HepG2 (cell line): ENCODE measurements around the gene NGRN. TPM values are rescaled to one million over a fixed set of nuclear protein-coding genes. Genes with fewer than 3 reads are reported as not detected.

Experiments used
- CAMTA2 ChIP-seq: sonication (generic); formaldehyde crosslinking; IDR thresholded peaks from 2 replicates; pipeline ENCODE4 v1.4.0; 2020; ENCODE audit warnings: mild to moderate bottlenecking, missing genetic modification reagents, borderline replicate concordance
- GATAD2A ChIP-seq: IDR thresholded peaks from 2 replicates; pipeline ENCODE4 v1.6.1; 2016
- HCFC1 ChIP-seq: fragments of 150-350 bp; IDR thresholded peaks from 2 replicates; pipeline ENCODE4 v1.6.1; 2014; ENCODE audit warnings: low read depth, low read length
- HNRNPL ChIP-seq: fragments of 200-400 bp; formaldehyde crosslinking; IDR thresholded peaks from 2 replicates; pipeline ENCODE4 v1.6.1; 2017; ENCODE audit warnings: mild to moderate bottlenecking, low read depth, low read length
- MEF2D ChIP-seq: sonication (generic); formaldehyde crosslinking; IDR thresholded peaks from 2 replicates; pipeline ENCODE4 v1.5.1; 2020; ENCODE audit warnings: mild to moderate bottlenecking, missing genetic modification reagents
- MEIS1 ChIP-seq: sonication (generic); formaldehyde crosslinking; IDR thresholded peaks from 2 replicates; pipeline ENCODE4 v1.9.0; 2021; ENCODE audit warnings: mild to moderate bottlenecking, missing genetic modification reagents, moderate library complexity, borderline replicate concordance
- RNF2 ChIP-seq: fragments of 450-650 bp; conservative IDR thresholded peaks from 2 replicates; pipeline ENCODE4 v1.6.1; 2016; ENCODE audit warnings: low read depth
- SMC3 ChIP-seq: IDR thresholded peaks from 2 replicates; pipeline ENCODE4 v1.6.1; 2011; ENCODE audit warnings: low read length, improper control_type of control experiment
- TGIF2 ChIP-seq: IDR thresholded peaks from 2 replicates; pipeline ENCODE4 v1.6.1; 2016; ENCODE audit warnings: control low read depth, missing compliant biosample characterization
- ZFP36 ChIP-seq: fragments of 150-350 bp; IDR thresholded peaks from 2 replicates; pipeline ENCODE4 v1.6.1; 2018; ENCODE audit warnings: borderline replicate concordance, low read length, low read depth; ENCODE audit not compliant: partially characterized antibody
- ZNF263 ChIP-seq: sonication (generic); formaldehyde crosslinking; IDR thresholded peaks from 2 replicates; pipeline ENCODE4 v1.4.0; 2020; ENCODE audit warnings: missing genetic modification reagents
- ZNF44 ChIP-seq: sonication (generic); formaldehyde crosslinking; IDR thresholded peaks from 2 replicates; pipeline ENCODE4 v1.5.1; 2020; ENCODE audit warnings: mild to moderate bottlenecking, missing genetic modification reagents
- ZNF747 ChIP-seq: sonication (generic); formaldehyde crosslinking; IDR thresholded peaks from 2 replicates; pipeline ENCODE4 v1.8.1; 2023; ENCODE audit warnings: missing genetic modification reagents, mild to moderate bottlenecking, borderline replicate concordance
- polyA plus RNA-seq, 8 experiments: library from polyadenylated mRNA; depleted of rRNA in 3 of 8; stranded (reverse) in 7 of 8; unstranded in 1 of 8; fragments of >200 nt; fragmentation: Illumina TruSeq in 4 of 8; extraction: Trizol in 4 of 8; gene quantifications; 2 replicates each; pipeline versions ENCODE4 v1.2.1 to v1.2.3, GENCODE V29; 2011 to 2016; ENCODE audit warnings: low read depth in 4 of 8, missing spikeins in 1 of 8, mixed read lengths in 1 of 8; ENCODE audit not compliant: insufficient read depth in 1 of 8
- total RNA-seq, 5 experiments: library from RNA; depleted of rRNA; stranded (reverse); fragments of >200 nt; fragmentation: Illumina TruSeq; extraction: Trizol; gene quantifications; 2 replicates each; pipeline ENCODE4 v1.2.3, GENCODE V29; 2016; ENCODE audit warnings: low read depth in 1 of 5
- TF ChIP-seq, protein P1 (sequence below): sonication (generic); formaldehyde crosslinking; IDR thresholded peaks from 2 replicates; pipeline ENCODE4 v1.4.0; 2020; ENCODE audit warnings: missing genetic modification reagents, borderline replicate concordance
- TF ChIP-seq, protein P2 (sequence below): sonication (generic); formaldehyde crosslinking; IDR thresholded peaks from 2 replicates; pipeline ENCODE4 v1.8.1; 2022; ENCODE audit warnings: low read depth, mild to moderate bottlenecking, missing genetic modification reagents
- TF ChIP-seq, protein P3 (sequence below): sonication (generic); formaldehyde crosslinking; IDR thresholded peaks from 2 replicates; pipeline ENCODE4 v1.8.0; 2022; ENCODE audit warnings: missing genetic modification reagents, mild to moderate bottlenecking, inconsistent platforms, borderline replicate concordance
- TF ChIP-seq, protein P4 (sequence below): sonication (generic); formaldehyde crosslinking; IDR thresholded peaks from 2 replicates; pipeline ENCODE4 v1.4.0; 2020; ENCODE audit warnings: missing genetic modification reagents, borderline replicate concordance
- TF ChIP-seq, protein P5 (sequence below): sonication (generic); formaldehyde crosslinking; IDR thresholded peaks from 2 replicates; pipeline ENCODE4 v1.5.0; 2020; ENCODE audit warnings: missing genetic modification reagents, mild to moderate bottlenecking, borderline replicate concordance

The NGRN gene
- total and polyA plus RNA-seq, 2 of the 13 experiments (the other 11 are each of a cell fraction or from before 2014, with no cell fraction given): 39.8 to 63.7 TPM

DNA sequence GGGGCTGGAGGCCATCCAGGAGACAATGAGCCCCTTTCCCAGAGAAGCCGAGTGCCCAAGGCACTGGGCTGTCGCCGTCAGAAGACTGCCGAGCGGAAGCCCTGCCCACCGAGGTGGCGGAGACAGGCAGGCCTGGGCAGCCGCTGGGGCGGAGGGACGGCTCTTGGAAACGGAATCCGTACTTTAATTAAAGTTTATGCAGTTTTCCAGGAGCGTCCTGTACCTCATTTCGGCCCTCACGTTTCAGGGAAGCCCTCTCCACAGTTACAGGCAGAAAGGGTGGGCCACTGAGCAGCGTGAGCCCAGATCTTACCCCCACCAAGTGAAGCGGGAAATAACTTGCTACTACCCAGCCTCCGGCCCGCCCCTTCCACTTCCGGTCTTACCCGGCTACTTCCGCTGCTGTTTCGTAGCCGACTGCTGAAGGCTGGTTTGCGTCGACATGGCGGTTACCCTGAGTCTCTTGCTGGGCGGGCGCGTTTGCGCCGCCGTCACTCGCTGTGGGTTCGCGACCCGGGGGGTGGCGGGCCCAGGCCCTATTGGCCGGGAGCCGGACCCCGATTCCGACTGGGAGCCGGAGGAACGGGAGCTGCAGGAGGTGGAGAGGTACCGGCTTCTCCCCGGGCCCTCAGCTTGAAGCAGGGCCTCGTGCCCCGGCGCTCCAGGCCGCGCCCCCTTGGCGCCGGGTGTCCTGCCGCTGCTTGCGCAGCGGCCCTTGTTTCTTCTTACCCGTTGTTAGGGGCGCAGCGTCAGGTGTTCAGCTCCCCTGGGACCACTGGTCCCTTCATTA lies at the start of gene NGRN (continued):
- TF ChIP-seq, protein P1, sequence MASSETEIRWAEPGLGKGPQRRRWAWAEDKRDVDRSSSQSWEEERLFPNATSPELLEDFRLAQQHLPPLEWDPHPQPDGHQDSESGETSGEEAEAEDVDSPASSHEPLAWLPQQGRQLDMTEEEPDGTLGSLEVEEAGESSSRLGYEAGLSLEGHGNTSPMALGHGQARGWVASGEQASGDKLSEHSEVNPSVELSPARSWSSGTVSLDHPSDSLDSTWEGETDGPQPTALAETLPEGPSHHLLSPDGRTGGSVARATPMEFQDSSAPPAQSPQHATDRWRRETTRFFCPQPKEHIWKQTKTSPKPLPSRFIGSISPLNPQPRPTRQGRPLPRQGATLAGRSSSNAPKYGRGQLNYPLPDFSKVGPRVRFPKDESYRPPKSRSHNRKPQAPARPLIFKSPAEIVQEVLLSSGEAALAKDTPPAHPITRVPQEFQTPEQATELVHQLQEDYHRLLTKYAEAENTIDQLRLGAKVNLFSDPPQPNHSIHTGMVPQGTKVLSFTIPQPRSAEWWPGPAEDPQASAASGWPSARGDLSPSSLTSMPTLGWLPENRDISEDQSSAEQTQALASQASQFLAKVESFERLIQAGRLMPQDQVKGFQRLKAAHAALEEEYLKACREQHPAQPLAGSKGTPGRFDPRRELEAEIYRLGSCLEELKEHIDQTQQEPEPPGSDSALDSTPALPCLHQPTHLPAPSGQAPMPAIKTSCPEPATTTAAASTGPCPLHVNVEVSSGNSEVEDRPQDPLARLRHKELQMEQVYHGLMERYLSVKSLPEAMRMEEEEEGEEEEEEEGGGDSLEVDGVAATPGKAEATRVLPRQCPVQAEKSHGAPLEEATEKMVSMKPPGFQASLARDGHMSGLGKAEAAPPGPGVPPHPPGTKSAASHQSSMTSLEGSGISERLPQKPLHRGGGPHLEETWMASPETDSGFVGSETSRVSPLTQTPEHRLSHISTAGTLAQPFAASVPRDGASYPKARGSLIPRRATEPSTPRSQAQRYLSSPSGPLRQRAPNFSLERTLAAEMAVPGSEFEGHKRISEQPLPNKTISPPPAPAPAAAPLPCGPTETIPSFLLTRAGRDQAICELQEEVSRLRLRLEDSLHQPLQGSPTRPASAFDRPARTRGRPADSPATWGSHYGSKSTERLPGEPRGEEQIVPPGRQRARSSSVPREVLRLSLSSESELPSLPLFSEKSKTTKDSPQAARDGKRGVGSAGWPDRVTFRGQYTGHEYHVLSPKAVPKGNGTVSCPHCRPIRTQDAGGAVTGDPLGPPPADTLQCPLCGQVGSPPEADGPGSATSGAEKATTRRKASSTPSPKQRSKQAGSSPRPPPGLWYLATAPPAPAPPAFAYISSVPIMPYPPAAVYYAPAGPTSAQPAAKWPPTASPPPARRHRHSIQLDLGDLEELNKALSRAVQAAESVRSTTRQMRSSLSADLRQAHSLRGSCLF: no peak
- TF ChIP-seq MEIS1 (CRISPR knock-in tag) (peak; percentile 90), ZFP36 (no peak), TGIF2 (peak; percentile 75), MEF2D (CRISPR knock-in tag) (peak; percentile 79; the same call in 1 of the 2 replicates), HNRNPL (peak; percentile 83; the same call in 1 of the 2 replicates), HCFC1 (peak; percentile 27; the same call in 1 of the 2 replicates), GATAD2A (CRISPR knock-in tag) (no peak), RNF2 (peak; percentile 95), SMC3 (no peak), ZNF263 (no peak), ZNF44 (CRISPR knock-in tag) (no peak; the same call in 1 of the 2 replicates), ZNF747 (CRISPR knock-in tag) (peak; percentile 76), CAMTA2 (CRISPR knock-in tag) (no peak)
- TF ChIP-seq, protein P2, sequence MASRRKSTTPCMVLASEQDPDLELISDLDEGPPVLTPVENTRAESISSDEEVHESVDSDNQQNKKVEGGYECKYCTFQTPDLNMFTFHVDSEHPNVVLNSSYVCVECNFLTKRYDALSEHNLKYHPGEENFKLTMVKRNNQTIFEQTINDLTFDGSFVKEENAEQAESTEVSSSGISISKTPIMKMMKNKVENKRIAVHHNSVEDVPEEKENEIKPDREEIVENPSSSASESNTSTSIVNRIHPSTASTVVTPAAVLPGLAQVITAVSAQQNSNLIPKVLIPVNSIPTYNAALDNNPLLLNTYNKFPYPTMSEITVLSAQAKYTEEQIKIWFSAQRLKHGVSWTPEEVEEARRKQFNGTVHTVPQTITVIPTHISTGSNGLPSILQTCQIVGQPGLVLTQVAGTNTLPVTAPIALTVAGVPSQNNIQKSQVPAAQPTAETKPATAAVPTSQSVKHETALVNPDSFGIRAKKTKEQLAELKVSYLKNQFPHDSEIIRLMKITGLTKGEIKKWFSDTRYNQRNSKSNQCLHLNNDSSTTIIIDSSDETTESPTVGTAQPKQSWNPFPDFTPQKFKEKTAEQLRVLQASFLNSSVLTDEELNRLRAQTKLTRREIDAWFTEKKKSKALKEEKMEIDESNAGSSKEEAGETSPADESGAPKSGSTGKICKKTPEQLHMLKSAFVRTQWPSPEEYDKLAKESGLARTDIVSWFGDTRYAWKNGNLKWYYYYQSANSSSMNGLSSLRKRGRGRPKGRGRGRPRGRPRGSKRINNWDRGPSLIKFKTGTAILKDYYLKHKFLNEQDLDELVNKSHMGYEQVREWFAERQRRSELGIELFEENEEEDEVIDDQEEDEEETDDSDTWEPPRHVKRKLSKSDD (CRISPR knock-in tag): peak; percentile 84
- TF ChIP-seq, protein P3, sequence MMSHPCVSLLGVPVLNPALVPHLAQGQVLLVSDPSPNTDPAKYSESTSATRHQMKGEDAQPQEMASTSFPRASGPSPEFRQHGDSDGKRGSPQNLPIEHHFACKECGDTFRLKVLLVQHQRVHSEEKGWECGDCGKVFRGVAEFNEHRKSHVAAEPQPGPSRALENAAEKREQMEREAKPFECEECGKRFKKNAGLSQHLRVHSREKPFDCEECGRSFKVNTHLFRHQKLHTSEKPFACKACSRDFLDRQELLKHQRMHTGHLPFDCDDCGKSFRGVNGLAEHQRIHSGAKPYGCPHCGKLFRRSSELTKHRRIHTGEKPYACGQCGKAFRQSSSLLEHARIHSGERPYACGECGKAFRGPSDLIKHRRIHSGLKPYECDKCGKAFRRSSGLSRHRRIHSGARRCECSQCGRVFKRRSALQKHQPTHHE (CRISPR knock-in tag): no peak
- TF ChIP-seq, protein P4, sequence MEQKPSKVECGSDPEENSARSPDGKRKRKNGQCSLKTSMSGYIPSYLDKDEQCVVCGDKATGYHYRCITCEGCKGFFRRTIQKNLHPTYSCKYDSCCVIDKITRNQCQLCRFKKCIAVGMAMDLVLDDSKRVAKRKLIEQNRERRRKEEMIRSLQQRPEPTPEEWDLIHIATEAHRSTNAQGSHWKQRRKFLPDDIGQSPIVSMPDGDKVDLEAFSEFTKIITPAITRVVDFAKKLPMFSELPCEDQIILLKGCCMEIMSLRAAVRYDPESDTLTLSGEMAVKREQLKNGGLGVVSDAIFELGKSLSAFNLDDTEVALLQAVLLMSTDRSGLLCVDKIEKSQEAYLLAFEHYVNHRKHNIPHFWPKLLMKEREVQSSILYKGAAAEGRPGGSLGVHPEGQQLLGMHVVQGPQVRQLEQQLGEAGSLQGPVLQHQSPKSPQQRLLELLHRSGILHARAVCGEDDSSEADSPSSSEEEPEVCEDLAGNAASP (CRISPR knock-in tag): peak; percentile 66
- TF ChIP-seq, protein P5, sequence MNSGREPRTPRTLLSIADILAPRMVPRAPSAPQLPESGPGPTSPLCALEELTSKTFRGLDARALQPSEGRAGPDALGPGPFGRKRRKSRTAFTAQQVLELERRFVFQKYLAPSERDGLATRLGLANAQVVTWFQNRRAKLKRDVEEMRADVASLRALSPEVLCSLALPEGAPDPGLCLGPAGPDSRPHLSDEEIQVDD (CRISPR knock-in tag): no peak; the same call in 1 of the 2 replicates
